NCI-H524 treated with DMSO at 0.1 percent for 48 hours (cell line): Measurements from ENCODE around the gene KIAA1671.
A peak's percentile ranks its signal among the peaks of the same experiment; 100 is the strongest.

Experiments used
- DNase-seq: peaks from one replicate; lab custom pipeline; 2025; lab: John Stamatoyannopoulos, UW

KIAA1671 gene

GRCh38 chr22:25068707-25069106 lies 116.2 kb downstream of the KIAA1671 start:
- DNase-seq, result peak; percentile 32

GRCh38 chr22:25069426-25069757 lies 116.9 kb downstream of the KIAA1671 start:
- DNase-seq, result no peak

DNA sequence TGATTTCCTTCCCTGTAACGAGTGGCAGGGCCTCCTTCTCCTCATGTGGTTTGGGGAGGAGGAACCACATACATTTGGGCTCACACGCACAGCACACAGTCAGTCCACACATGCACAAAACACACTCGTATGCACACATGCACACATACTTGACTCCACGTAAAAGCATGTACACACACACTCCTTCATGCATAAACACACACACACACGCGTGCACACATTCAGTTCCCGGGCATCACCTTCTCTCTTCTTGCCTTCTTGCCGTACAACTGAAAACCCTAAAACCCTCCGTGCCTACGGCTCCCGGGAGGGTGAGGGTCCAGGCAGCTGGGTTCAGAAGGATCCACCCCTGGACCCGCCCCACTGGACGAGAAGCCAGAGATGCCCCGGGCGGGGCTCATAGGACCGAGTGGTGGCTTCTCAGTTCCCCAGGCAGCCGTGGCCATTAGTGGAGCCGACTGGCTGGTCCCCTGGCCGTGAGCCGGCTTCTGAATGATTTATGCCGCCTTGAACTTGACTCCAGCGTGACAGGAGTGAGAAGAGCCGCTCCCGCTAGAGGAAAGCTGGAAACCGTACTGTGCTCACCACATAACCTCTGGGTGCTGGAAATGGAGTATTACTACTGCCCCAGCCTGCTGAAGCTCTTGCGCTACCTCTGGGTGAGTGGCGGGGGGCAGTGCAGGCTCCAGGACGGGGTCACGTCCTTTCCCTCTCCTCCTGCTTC lies 117.4 kb downstream of the KIAA1671 start:
- DNase-seq, result no peak

DNA sequence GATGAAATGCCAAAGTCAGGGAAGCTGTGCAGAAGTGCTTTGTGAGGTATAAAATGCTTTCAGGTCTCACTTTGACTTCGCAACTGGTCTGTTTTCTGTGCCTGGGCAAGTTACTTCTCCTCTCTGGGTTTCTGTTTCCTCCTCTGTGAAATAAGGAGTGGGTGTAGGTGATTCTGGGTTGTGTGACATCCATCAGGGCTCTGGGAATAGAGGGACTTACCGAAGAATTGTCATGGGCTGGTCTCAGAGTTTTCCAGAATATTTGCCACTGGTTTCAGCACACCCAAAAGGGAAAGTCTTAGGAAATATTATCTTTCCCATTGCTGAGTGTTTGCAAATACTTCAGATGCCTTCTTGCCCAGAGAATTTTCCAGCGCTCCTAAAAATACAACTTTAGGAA lies 118.4 kb downstream of the KIAA1671 start:
- no peak for DNase-seq

DNA sequence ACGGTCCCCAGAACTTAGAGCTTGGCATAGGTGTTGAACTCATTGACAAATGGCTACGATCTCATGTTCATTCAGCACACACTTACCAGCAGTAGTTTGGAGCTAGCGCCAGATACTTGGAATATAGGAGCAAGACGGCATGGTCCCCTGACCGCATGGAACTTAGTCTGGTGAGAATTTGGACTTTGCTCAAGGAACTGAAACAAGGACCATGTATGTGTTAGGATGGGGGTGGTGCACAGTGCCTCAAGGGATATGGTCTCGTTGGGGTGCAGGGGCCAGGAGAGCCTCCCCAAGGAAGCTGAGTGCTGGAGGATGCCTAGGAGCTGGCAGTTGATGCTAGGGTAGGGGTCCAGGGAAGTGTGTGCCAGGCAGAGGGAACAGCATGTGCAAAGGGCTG lies 119.2 kb downstream of the KIAA1671 start:
- no peak for DNase-seq

DNA sequence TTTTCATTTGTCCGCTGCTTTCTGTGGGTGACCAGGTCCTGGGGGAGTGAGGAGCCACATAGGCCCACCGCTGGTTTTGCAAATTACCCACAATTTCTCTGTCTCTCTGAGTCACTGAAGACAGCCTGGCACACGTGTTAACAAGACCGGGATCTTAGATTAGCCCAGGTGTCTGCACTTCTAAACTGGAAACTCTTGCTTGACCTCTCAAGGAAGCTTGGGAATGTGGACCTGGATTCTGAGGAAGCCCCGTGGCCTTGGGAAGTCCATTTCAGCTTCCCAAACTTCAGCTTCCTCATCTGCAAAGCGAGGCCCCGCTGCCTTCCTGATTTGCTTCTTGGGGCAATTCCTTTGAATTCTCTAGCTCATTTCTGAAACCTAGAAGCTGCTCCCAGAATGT lies 119.9 kb downstream of the KIAA1671 start:
- DNase-seq, result no peak

- no peak for DNase-seq
Measured at GRCh38 chr22:25076336-25076735, 123.8 kb downstream of the KIAA1671 start.

GRCh38 chr22:25077056-25077455 lies 124.5 kb downstream of the KIAA1671 start:
- DNase-seq, result no peak

GRCh38 chr22:25077964-25078363 lies 125.4 kb downstream of the KIAA1671 start:
- DNase-seq, result no peak

- DNase-seq, result no peak
Measured at GRCh38 chr22:25078591-25078990, 126.1 kb downstream of the KIAA1671 start.

GRCh38 chr22:25080855-25081254 lies 128.3 kb downstream of the KIAA1671 start:
- no peak for DNase-seq

- no peak for DNase-seq
Measured at GRCh38 chr22:25081409-25081824, 128.9 kb downstream of the KIAA1671 start.

DNA sequence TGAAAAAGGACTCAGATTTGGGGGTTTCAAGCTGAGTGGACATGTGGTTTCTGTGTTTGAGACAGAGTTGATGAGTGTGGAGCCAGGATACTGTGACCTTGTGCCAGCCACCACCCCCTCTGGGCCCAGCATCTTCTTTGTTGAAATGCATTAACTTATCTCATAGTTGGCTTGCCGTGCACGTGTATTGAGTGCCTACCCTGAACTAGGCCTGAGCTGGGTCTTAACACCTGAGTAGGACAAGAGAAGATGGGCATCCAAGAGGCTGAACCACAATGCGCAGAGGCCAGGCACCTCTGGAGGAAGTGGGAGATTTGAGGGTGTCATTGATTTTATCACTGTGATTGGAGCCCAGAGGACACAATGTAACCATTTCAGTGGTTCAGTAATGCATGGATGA lies 129.6 kb downstream of the KIAA1671 start:
- DNase-seq, result no peak

DNA sequence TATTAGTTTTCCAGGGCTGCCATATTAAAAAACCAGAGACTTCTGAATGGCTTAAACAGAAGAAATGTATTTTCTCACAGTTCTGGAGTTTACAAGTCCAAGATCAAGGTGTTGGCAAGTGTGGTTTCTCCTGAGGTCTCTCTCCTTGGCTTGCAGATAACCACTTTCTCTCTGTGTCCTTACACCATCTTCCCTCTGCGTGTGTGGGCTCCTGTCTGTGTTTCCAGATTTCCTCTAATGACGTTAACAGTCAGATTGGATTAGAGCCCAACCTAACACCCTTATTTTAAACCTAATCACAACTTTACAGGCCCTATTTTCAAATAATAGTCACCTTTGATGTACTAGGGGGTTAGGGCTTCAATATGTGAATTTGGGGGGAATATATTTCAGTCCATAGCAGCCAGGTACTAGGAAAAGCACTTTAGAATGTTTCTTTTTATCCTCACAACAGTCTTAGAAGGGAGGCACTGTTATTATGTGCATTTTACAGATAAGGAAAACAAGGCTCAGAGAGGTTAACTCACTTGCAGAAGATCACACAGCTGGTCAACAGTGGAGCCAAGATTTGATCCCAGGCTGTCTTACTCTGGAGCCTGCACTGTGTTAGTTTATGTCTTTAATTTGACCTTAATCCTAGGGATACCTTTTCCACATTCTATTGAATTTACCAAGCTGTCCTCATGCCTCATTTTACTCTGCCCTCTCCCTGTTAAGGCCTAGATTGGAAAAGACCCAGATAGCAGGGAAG lies 130.7 kb downstream of the KIAA1671 start:
- DNase-seq, result no peak

DNA sequence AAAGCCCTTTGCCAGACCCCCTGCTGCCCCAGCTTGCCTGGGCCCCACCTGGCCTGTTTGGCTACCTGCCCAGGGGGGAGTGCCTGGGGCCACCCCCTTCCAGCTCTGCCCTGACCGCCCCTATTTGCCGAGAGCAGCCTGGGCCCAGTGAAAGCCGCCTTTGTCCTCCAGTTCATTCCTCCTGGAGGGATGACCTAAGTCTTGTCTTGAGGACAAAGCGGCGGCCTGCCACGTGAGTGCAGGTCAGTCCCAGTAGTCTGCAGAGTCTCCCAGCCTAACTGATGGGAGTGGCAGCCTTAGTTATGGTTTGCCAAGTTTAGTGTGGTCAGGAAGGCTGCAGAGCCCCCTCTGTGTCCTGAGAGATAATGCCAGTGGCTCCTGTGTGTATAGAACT lies 131.3 kb downstream of the KIAA1671 start:
- no peak for DNase-seq

DNA sequence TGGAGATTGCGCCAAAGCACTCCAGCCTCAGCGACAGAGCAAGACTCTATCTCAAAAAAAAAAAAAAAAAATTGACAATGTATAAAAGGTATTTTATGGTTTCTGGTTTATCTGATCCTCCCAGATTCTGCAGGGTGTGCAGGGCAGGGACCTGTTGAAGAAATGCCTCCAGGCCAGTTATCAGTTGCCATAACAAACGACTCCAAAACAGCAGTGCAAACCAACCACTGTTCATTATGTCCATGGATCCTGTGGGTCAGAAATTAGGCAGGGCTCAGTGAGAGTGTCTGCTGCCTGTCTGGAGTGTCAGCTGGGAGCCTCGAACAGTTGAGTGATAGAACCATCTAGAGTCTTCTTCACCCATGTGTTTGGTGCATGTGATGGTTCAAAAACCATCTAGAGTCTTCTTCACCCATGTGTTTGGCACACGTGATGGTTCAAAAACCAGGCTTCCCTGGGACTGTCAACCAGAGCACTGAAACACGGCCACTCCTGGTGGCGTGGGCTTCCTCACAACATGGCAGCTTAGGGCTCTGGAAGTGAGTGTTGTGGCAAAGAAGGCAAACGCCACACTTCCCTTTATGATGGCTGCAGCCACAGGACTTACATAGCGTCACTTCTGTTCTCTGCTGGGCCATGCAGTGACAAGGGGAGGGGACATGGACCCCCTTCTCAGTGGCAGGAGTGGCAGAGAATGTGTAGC lies 132.0 kb downstream of the KIAA1671 start:
- no peak for DNase-seq

- no peak for DNase-seq
Measured at GRCh38 chr22:25085156-25085555, 132.6 kb downstream of the KIAA1671 start.

- peak; percentile 19 for DNase-seq
Measured at GRCh38 chr22:25085930-25086901, 133.7 kb downstream of the KIAA1671 start.

GRCh38 chr22:25086902-25087282 lies 134.4 kb downstream of the KIAA1671 start:
- DNase-seq, result no peak

GRCh38 chr22:25090225-25090890 lies 137.8 kb downstream of the KIAA1671 start:
- no peak for DNase-seq

DNA sequence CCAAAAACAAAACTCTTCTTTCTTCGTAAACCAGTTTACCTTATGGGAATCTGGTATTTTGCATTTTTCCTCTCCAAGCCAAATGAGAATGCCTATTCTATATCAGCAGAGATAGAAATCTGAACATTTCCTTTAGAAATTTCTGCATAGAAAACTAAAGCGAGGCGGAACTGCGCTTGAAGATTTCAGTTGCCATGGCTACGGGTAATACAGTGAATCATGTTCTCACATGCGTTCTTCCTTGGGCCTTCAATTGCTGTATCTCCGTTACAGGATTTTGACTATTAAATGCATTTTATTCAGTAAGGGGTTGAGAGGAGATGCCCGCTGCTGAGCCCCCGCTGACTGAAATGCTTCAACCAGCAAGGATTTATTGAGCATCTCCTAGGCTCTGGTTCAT lies 138.9 kb downstream of the KIAA1671 start:
- no peak for DNase-seq
